Left renal cortex interstitium (tissue), 4 donors: ENCODE data around the gene TYR. TPM values are rescaled to one million over a fixed set of nuclear protein-coding genes. Genes with fewer than 3 reads are reported as not detected.
"Not testable (repeated sequence)": the region's sequence is repeated elsewhere in the genome, so short reads cannot be mapped to it uniquely, and the experiment has no call there.

ENCODE experiments used
- DNase-seq, 4 donors: peaks; one replicate each; pipeline ENCODE4 v3.0.0-alpha.2; 2013; ENCODE audit warnings: low read depth in 4 of 4, low spot score in 2 of 4, missing footprints in 1 of 4
- polyA plus RNA-seq, 4 donors: library from polyadenylated mRNA; unstranded; fragments of 120-200 nt; gene quantifications; one replicate each; pipeline ENCODE4 v1.2.1, GENCODE V29; 2013; ENCODE audit not compliant: insufficient read length in 4 of 4

The TYR gene
- under 1 TPM in 3 of 4 donors, not detected in 1; 0.17 to 0.33 (median 0.27) TPM for polyA plus RNA-seq

- no peak for DNase-seq
These were observed at the start of gene TYR for GRCh38 chr11:89177691-89178231. TYR (plus strand) TSS chr11:89177875; CDS start chr11:89177954, 79 bp downstream.

DNA sequence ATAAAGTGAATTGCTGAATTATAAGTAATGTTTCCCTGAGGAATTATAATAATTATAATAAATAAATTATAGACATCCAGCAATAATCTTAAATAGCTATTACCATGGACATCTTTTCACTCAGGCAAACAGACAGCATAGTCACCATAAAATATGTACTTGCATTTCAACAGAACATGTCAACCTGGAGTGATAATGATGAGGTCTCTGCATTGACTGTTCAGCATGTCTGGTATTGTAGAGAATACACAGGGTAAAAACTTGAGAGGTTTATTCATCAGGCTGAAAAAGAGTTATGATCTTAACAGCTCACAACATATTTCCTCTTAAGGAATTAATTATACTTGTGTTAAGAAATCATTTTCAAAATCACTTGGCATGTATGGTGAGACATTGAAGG, 41.1 kb upstream of the TYR start:
- DNase-seq = no peak

DNA sequence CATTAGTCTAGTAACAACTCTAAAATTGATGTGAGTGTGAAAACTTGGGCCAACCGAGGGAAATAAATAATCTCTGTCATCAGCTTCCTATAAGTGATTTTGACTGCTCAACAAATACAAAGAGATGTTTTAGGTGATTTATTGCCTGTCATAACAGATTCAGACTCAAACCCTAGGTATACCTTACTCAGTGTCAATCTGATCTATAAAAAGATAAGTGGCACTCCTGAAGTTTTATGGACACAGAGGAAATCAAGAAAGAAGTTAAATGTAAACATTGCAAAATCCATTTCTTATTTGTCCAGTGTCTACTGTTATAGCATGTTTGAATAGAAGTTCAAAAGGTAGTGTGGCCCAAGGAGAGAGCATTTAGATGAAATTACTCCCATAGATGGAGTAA, 30.4 kb upstream of the TYR start:
- DNase-seq = no peak

- no peak for DNase-seq
These were observed 17.7 kb upstream of the TYR start for GRCh38 chr11:89159974-89160373.

DNA sequence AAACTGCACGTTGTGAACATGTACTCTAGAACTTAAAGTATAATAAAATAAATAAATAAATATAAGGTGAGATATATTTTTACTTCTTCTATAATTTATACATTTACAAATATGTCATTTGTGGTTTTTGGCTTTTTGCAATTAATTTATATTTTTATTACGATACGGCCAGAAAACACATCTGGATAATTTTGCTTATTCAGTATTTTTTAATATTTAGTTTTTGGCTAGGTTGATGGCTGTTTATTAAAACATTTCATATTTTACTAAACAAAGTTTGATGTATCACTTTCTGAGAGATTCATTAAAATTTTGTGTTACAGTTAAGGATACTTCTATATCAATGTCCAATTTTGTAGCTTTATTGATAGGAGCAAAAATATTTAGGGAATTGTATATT, 15.7 kb upstream of the TYR start:
- no peak for DNase-seq

DNA sequence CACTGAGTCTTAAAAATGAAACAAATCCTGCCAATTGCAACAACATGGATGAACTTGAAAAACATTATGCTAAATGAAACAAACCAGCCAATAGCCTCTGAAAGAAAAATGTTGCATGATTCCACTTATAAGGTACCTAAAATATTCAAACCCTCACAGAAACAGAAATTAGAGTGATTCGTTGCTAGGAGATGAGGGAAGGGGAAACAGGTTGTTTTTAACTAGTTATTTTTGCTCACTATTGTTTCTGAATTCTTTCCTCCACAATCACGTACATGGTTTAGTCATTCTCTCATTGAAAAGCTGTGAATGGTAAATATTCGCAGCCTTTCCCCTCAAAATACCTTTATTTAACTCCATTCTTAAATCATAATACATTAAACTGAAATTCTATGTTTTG, 14.0 kb upstream of the TYR start:
- no peak for DNase-seq

GRCh38 chr11:89168396-89168795, 9.3 kb upstream of the TYR start:
- DNase-seq = no peak

DNA sequence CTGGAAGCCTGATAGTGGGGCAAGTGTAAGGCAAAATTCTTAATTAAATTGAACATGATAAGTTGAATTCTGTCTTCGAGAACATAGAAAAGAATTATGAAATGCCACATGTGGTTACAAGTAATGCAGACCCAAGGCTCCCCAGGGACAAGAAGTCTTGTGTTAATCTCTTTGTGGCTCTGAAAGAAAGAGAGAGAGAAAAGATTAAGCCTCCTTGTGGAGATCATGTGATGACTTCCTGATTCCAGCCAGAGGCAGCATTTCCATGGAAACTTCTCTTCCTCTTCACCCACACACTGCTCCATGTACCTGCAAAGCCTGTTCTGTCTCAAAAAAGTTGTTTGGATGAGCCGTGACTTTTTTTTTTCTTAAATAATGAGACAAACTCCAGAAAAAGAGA, 1.9 kb upstream of the TYR start:
- no peak for DNase-seq

DNA sequence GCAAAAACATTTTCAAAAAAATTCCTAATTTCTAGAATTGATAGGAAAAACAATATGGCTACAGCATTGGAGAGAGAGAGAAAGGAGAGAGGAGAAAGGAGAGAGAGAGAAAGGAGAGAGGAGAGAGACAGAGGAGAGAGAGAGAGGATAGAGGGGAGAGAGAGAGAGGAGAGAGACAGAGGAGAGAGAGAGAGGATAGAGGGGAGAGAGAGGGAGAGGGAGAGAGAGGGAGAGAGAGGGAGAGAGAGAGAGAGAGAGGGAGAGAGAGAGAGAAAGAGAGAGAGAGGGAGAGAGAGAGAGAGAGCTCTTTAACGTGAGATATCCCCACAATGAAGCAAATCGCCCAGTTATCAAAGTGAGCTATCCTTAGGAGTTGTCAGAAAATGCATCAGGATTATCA, 737 bp upstream of the TYR start:
- DNase-seq = no peak

DNA sequence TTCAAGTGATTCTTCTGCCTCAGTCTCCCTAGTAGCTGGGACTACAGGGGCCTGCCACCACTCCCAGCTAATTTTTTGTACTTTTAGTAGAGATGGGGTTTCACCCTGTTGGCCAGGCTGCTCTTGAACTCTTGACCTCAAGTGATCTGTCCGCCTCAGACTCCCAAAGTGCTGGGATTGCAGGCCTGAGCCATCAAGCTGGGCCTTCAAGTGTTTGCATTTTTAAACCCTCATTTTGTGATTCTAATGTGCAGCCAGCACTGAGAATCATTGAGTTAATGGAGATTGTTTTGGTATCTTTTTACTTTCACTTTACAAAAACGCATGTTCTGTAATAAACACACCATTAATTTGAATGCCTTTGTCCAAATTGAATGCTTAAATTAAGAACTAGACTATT, 3.4 kb downstream of the TYR start:
- no peak for DNase-seq

- no peak for DNase-seq
These were observed 5.3 kb downstream of the TYR start for GRCh38 chr11:89182773-89183518.

DNA sequence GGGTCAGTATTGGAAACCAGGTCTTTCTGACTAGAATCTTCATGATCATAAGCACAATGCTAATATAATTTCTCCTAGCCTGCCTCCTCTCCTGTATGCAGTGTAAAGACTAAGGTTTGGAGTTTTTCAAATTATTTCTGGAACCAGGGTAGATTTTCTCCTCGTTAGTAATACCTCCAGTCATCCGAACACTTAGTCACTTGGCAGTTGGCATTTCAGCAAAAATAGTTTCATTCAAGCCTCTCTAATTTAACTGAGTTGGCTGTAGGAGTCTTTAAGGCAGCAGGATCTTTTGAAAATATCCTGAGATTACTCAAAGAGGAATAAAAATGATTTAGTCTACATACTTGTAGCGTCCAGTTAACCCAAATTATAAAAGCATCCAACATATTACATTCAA, 6.3 kb downstream of the TYR start:
- no peak for DNase-seq

DNA sequence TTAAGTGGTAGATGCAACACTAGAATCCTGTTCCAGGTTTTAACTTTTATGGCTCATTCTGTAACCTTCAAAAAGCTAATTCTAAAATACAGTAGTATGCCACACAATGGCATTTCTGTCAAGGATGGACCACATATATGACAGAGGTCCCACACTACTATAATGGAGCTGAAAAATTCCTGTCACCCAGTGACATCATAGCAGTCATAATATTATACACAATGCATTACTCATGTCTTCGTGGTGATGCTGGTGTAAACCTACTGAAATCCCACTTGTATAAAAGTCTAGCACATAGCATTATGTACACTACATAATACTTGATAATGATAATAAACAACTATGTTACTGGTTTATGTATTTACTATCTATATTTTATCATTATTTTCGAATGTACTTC, 12.1 kb downstream of the TYR start:
- DNase-seq = no peak

- no peak for DNase-seq
These were observed 23.5 kb downstream of the TYR start for GRCh38 chr11:89201138-89201537.

DNA sequence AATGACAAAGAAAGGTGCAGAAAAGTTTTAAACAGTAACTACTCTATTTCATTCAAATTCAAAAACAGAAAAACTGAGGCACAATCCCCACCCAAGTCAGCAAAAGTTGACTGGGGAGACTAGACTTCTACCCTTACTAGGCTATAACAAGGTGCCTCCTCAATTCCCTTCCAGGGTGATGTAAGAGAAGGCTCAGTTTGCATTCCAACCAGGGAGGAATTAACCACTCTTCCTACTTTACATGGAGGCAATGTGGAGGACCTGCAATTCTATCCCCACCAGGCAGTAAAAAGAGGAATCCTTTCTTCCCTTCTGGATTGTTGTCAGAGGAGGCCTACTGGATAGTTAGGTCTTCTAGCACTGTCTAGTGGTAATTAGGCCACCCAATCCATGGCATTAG, 26.1 kb downstream of the TYR start:
- no peak for DNase-seq

- DNase-seq = no peak
These were observed 27.7 kb downstream of the TYR start for GRCh38 chr11:89205378-89205777.

DNA sequence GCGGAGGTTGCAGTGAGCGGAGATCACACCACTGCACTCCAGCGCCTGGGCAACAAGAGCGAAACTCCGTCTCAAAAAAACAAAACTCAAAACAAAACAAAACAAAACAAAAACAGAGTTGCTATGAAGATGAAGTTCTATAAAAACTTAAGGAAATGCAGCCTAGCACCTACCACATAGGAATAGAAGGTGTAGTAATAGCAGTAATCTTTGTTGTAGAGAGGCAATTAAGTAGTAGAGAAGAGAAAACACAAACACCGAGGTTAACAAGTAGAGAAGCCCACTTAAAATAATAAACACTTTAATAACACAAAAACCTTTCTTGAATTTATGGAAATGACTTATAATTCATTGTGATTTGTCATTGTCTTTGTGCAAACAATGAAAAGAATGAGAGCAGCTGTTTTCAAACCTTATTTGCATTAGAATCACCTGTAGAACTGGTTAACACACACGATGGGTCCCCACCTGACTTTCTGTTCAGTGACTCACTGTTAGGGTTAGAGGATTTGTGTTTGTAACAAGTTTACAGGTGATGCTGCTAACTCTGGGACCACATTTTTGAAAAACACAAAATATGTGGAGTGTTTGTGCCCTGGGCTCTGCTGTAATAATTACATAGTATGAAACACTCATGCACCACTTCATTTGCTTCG, 43.1 kb downstream of the TYR start:
- DNase-seq = no peak

GRCh38 chr11:89235083-89235482, 57.4 kb downstream of the TYR start:
- DNase-seq = no peak

- no peak for DNase-seq
These were observed 58.3 kb downstream of the TYR start for GRCh38 chr11:89235976-89236375.

DNA sequence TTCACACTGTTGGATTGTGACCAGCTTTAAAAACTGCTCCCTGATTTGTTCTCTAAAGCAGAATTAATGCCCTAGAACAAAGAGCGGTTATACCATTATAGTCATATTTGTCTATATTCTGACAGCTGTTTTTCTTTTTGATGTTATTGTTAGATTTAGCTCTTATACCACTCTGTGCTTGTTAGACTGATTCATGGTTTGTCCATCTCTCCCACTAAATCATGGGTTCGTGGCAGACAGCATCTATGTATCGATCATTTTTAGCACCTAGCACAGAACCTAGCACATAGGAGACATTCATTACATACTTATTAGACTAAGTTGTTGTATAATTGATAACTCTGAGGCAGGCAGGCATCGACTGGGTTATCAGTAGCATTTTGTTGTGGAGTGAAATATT, 69.3 kb downstream of the TYR start:
- not testable (repeated sequence) for DNase-seq

DNA sequence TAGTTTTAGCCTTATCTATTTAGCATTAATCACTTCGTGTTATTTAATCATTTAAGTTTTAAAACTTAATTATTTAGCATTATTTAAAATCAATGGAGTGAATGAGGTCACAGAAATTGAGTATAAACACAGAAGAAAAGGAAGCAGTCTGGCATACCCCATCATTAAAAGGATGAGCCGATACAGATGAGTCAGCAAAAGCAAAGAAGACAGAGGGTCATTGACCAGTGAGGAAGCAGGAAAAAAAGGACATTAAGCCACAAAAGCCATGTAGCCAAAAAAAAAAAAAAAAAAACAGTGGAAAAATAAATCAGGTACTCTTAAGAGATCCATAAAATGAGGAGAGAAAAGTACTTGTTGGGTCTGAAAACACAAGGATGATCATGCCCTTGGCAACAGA, 71.5 kb downstream of the TYR start:
- no peak for DNase-seq

DNA sequence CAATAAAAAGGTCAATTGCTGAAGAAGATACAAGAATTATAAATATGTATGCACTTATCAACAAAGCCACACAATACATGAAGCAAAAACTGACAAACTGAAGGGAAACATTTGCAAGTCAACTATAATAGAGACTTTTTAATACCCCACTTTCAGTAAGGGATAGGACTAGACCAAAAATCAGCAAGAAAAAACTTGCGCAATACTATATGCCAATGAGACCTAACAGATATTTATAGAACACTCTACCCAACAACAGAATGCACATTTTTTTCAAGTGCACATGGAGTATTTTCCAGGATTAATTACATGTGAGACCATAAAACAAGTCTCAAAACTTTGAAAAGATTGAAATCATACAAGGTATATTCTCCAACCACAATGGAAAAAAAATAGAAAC, 83.8 kb downstream of the TYR start:
- DNase-seq = not testable (repeated sequence)
